Measurements from ENCODE around the gene TH. TPM values are rescaled to one million over a fixed set of nuclear protein-coding genes. Genes with fewer than 3 reads are reported as not detected.

Gene TH
- total and polyA plus RNA-seq, 2 of the 8 experiments (the other 6 are each of a cell fraction or from before 2014, with no cell fraction given) = 0.09 TPM; not detected in 1

DNA sequence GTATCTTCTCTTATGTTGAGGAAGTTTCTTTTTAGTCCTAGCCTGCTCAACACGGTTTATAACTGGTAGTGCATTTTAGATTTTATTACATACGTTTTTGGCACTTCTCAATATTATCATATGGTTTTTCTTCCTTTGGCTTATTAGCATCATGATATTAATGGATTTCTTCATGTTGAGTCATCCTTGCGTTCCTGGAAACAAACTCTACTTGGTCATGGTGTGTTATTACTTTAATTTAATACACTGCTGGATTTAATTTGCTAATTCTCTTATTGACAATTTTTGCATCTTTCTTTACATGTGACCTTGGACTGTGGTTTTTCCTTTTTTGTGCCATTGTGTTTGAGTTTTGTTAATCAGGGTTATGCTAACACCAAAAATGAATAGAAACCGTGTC, 52.9 kb downstream of the TH start:
- H3K9ac ChIP-seq (replicated peaks in 1 of 4; ENCODE audit: extremely low read depth in 1 of 4, low read depth in 3 of 4, low read length in 3 of 4) = no peak overlapping the region
- no peaks in the 10 kb centered on the region; a peak in 1 of 7 replicates for H3K27me3 ChIP-seq (replicated peaks in 1 of 4; ENCODE audit: control insufficient read depth in 3 of 4, extremely low read depth in 1 of 4, insufficient read depth in 3 of 4, low read length in 3 of 4)
- peaks cover 0 to 5% (median 1%) of the 10 kb centered on the region in 4 experiments; a peak in 2 of 7 replicates for H3K4me1 ChIP-seq (replicated peaks in 1 of 4; ENCODE audit: control insufficient read depth in 3 of 4, insufficient read depth in 4 of 4, low read length in 3 of 4)
- H2BK20ac ChIP-seq (ENCODE audit: low read length) = no peak overlapping the region
- H3K23ac ChIP-seq (ENCODE audit: insufficient read length) = no peak overlapping the region
- no peaks in the 10 kb centered on the region for H3K79me1 ChIP-seq (ENCODE audit: low read depth, low read length)
- H3K14ac ChIP-seq (ENCODE audit: insufficient read length) = no peak overlapping the region
- no peak overlapping the region for H4K8ac ChIP-seq (ENCODE audit: extremely low read depth, insufficient read depth, low read length)
- POLR2A ChIA-PET (ENCODE audit: partially characterized antibody) = no interaction called here
- H3K56ac ChIP-seq (replicated peaks; ENCODE audit: insufficient read length, low read depth, low read length) = no peak overlapping the region
- H3K79me2 ChIP-seq (ENCODE audit: control insufficient read depth in 1 of 2, insufficient read depth in 2 of 2, low read length in 2 of 2) = no peaks in the 10 kb centered on the region
- no peak overlapping the region for H2BK120ac ChIP-seq (replicated peaks; ENCODE audit: low read depth, low read length)
- CTCF ChIA-PET (ENCODE audit: partially characterized antibody) = interaction anchor here (3.0 kb wide), 1 partner anchor 32 kb away, joined by 21 read pairs; no protein-coding TSS in a partner anchor
- H3K23me2 ChIP-seq (ENCODE audit: low read depth, low read length) = peaks cover 2% of the 10 kb centered on the region; the same call in 1 of the 2 replicates
- H3K27ac ChIP-seq (ENCODE audit: low read depth, low read length) = no peak overlapping the region
- H4K20me1 ChIP-seq (replicated peaks in 1 of 2; ENCODE audit: control insufficient read depth in 1 of 2, insufficient read depth in 2 of 2, low read length in 2 of 2) = peaks cover 0 to 1% of the 10 kb centered on the region in 2 experiments
- 84% methylated on average over 4 of the region's 4 CpGs; no CpG with 5 or more reads in 1 of the 2 experiments for WGBS, 2 experiments (ENCODE audit: extremely low coverage in 1 of 2, insufficient coverage in 1 of 2, insufficient read length in 1 of 2, insufficient replicate concordance in 2 of 2, low coverage in 1 of 2, low lambda C conversion rate in 2 of 2, missing lambda C conversion rate in 1 of 2)
- H3K18ac ChIP-seq (ENCODE audit: extremely low read depth, low read length) = no peak overlapping the region
- TF ChIP-seq ATF3 (IDR thresholded peaks at IDR 0.05; ENCODE audit: insufficient read depth, low read depth, low read length) (no peak), POLR2AphosphoS5 (IDR thresholded peaks at IDR 0.05; ENCODE audit: low read depth, low read length) (no peak), CBX5 (IDR thresholded peaks at IDR 0.05; ENCODE audit: low read depth, low read length) (no peak), TCF12 (IDR thresholded peaks at IDR 0.05; ENCODE audit: low read depth, low read length) (no peak), GABPA (IDR thresholded peaks at IDR 0.05; ENCODE audit: borderline replicate concordance, insufficient read depth, low read length) (no peak), ZNF274 (IDR thresholded peaks at IDR 0.05; ENCODE audit: borderline replicate concordance, extremely low read depth, low read length) (no peak), CEBPB (IDR thresholded peaks at IDR 0.05; ENCODE audit: low read depth, low read length) (no peak), CTBP2 (IDR thresholded peaks at IDR 0.05; ENCODE audit: borderline replicate concordance, insufficient read depth, insufficient read length, low read length) (no peak), JUN (IDR thresholded peaks at IDR 0.05; ENCODE audit: low read depth, low read length) (no peak), SRF (IDR thresholded peaks at IDR 0.05; ENCODE audit: low read depth, low read length) (no peak), BRCA1 (IDR thresholded peaks at IDR 0.05; ENCODE audit: low read depth, low read length) (no peak), RBBP5 (IDR thresholded peaks at IDR 0.05; ENCODE audit: borderline replicate concordance, low read depth, low read length) (no peak), GTF2F1 (IDR thresholded peaks at IDR 0.05; ENCODE audit: borderline replicate concordance, low read depth, low read length) (no peak)
- no peak overlapping the region for H2BK5ac ChIP-seq (ENCODE audit: low read depth, low read length)
- H2BK15ac ChIP-seq (ENCODE audit: low read length) = no peak overlapping the region
- H4K91ac ChIP-seq (replicated peaks; ENCODE audit: insufficient read length, low read length) = no peak overlapping the region
- no peak overlapping the region for H4K5ac ChIP-seq (ENCODE audit: insufficient read length, low read depth, low read length)
- H3K9me3 ChIP-seq (ENCODE audit: insufficient read depth in 2 of 2, low read depth in 1 of 2, low read length in 1 of 2) = peaks cover 8 to 13% of the 10 kb centered on the region in 2 experiments
- H3K4me3 ChIP-seq (ENCODE audit: extremely low read depth in 1 of 4, insufficient read depth in 2 of 4, low read depth in 3 of 4, low read length in 4 of 4) = no peak overlapping the region
- no peaks in the 10 kb centered on the region for H3K36me3 ChIP-seq (ENCODE audit: control insufficient read depth in 2 of 4, insufficient read depth in 4 of 4, low read length in 3 of 4)
- no peak overlapping the region for H2AK5ac ChIP-seq (ENCODE audit: low read depth, low read length)
- H3K4me2 ChIP-seq (ENCODE audit: insufficient read depth in 1 of 2, low read depth in 2 of 2, low read length in 2 of 2) = no peak overlapping the region
- H3K4ac ChIP-seq (replicated peaks; ENCODE audit: insufficient read length, low read depth, low read length) = no peak overlapping the region
- no peak overlapping the region for H2BK12ac ChIP-seq (ENCODE audit: low read depth, low read length)
- DNase-seq (ENCODE audit: low read depth in 1 of 2, low spot score in 2 of 2) (no peak), FAIRE-seq (no peak)
- no peak overlapping the region for H2AFZ ChIP-seq (ENCODE audit: low read length)
